ENCODE results near the gene CATSPERZ.

Gene CATSPERZ, protein sequence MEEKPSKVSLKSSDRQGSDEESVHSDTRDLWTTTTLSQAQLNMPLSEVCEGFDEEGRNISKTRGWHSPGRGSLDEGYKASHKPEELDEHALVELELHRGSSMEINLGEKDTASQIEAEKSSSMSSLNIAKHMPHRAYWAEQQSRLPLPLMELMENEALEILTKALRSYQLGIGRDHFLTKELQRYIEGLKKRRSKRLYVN

DNA sequence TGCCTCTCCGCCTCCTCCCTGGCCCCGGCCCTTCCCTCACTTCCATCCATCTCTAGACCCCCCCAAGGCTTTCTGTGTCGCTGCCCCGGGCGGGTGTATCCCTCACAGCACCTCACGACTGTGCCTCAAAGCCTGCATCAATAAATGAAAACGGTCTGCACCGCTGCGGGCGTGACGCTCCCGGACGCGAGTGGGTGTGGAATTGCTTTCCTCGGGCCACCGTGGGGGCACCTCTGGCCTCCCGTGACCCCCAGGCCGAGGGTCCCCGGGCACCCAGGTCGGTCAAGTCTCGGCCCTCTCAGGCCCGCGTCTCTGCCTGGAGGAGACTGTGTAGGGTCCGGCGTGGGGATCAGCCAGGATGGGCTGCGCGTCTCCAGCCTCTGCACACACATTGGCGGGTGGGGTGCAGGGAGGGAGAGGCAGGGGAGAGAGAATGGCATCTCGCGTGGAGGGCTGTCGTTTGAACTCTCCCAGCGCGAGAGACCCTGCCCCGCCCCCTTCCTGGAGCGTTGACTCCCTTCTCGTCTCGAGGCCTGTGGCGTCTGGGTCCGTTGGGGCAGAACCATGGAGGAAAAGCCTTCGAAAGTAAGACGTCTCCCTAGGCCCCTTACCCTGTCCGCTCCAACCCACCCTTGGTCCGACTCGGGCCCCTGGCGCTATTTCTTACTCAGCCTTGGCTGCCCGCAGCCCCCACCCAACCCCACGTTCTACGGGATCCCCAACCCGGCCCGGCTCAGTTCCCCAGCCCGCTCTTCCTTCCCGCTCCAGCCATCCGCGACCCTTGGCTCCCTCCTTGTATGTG is at the start of gene CATSPERZ:
Gene CATSPERZ, plus strand, starts transcription at position 512 of the 802 bp plus-strand sequence. Its CDS starts 53 bp downstream, at position 565.
- FAIRE-seq: no peak

GRCh38 chr11:64250415-64251015 is 49.6 kb upstream of the CATSPERZ start:
- FAIRE-seq: no peak

More for the DNA sequence above, at the start of gene CATSPERZ:
- no peak for DNase-seq (ENCODE audit: low spot score)

DNA sequence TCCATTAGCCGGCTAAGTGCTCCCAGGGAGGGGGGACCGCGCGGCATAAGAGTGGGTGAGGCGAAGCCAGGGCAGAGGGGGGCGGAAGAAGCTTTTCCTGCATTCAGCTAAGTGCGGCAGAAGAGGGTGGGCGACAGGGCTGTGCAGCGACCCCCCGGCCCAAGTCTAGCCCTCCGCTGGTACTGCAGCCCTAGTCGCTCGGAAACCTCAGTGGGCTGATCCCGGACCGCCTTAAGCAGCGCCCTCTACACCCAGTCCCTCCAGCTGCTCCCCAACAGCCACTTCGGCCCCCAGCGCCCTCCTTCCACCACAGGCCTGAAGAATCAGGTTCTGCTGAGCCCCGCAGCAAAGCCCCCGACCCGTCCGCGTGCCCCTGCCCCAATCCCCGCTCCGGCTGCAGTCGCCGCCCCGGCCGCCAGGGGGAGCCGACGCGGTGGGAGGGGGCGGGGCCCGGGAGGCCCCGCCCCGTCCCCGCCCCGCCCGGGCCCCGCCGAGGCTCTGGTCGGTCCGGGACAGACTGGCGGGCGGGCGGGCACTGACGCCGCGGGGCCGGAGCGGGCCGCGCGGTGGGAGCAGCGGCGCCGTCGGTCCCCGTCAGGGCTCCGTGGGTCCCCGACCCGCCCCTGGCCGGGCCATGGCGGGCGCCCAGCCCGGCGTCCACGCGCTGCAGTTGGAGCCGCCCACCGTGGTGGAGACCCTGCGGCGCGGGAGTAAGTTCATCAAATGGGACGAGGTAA is 49.0 kb upstream of the CATSPERZ start, which contains the start of gene PLCB3:
Gene PLCB3, plus strand, starts transcription at position 515 of the 737 bp plus-strand sequence. Its CDS starts 120 bp downstream, at position 635.
- no peak for FAIRE-seq
- peak; percentile 85 for DNase-seq (ENCODE audit: low spot score)

More at GRCh38 chr11:64250415-64251015, 49.6 kb upstream of the CATSPERZ start:
- peak; percentile 35 for DNase-seq (ENCODE audit: low spot score)

DNA sequence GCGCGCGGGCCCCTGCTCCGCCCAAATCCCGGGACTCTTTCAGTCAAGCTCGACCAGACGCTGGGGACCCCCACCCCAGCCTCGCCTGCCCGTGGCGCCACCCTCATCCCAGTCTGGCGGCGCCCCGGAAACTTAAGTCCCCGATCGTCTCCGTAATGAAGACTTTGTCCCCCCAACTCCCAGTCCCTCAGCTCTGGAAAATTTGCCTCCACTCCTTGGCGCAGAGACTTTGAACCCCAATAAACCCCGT is 48.5 kb upstream of the CATSPERZ start:
- DNase-seq (ENCODE audit: low spot score) (no peak), FAIRE-seq (no peak)

DNA sequence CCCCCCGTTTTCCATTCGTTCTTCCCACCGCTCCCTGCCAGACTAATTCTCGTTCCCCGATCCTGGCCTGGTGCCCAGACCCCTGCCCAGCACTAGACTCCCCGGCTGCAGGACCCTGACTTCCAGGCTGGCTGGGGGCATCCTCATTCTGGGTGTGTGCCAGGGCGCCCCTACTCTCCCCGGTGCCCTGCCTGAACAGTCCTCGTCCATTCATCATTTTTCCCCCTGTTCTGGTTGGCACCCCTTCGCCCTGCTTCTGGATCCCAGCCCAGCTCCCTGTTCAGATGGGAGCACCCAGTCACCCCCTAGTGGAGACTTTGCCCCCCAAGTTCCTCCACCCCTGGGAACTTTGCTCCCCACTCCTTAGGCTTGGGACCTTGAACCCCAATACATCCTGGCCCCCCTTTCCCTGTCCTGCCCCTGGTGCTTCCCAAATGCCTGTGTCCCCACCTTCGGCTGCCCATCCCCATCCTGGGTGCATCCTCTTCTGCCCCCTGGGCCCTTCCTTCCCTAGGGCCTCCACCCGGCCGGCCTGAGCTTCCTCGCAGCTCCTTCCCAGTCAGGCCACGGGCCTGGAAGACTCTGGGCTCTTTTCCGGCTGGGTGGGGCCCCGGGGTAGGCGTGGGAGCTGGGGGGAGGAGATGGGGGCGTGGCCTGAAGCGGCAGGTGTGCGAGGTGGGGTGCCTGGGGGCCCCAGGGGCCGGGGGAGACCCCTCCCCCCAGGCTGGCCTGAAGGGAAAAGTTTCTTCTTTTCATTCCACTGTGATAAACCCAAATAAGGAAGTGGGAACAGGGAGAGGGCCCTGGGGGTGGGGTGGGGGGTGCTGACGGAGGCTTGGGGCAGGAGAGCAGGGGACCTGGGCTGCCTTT is 47.9 kb upstream of the CATSPERZ start:
- no peak for FAIRE-seq
- DNase-seq (ENCODE audit: low spot score): peak; percentile 74

DNA sequence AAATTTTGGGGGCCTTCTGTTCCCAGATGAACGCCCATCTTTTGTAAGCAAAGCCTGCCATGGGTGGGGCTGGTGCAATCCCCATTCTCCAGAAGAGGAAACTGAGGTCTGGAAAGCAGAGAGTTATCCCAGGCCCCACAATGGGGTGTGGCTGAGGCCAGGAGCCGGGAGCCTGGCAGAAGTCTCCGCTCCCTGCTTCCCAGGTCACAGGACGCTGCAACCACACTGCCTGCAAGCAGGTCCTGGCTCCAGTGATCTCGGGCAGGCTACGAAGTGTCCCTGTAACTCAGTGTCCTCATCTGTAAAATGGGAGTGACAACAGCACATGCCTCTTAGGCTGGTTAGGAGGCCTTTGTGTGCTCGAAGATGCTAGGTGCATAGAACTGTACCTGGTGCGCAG is 47.1 kb upstream of the CATSPERZ start:
- FAIRE-seq (no peak), DNase-seq (ENCODE audit: low spot score) (no peak)

DNA sequence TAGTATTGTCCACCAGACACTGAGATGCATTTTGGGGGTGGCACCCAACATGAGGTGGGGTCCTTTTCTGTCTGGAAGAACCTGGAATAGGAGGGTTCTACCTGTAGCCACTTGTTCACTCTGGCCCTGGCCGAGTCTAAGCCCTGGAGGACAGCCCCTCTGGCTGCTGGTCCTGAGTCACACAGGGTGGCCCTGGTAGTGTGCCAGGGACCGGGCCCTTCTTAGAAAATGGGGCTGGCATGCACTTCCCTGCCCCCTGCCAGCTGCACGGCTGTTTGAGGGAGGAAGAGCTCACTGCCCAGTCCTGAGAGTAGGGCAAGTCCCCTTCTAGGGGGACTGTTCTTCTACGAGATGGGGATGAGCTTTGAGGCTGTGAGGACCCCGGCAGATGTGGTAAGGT is 46.7 kb upstream of the CATSPERZ start:
- DNase-seq (ENCODE audit: low spot score) (no peak), FAIRE-seq (no peak)

- no peak for DNase-seq (ENCODE audit: low spot score)
- FAIRE-seq: no peak
These were observed 45.8 kb upstream of the CATSPERZ start for GRCh38 chr11:64254326-64254725.

DNA sequence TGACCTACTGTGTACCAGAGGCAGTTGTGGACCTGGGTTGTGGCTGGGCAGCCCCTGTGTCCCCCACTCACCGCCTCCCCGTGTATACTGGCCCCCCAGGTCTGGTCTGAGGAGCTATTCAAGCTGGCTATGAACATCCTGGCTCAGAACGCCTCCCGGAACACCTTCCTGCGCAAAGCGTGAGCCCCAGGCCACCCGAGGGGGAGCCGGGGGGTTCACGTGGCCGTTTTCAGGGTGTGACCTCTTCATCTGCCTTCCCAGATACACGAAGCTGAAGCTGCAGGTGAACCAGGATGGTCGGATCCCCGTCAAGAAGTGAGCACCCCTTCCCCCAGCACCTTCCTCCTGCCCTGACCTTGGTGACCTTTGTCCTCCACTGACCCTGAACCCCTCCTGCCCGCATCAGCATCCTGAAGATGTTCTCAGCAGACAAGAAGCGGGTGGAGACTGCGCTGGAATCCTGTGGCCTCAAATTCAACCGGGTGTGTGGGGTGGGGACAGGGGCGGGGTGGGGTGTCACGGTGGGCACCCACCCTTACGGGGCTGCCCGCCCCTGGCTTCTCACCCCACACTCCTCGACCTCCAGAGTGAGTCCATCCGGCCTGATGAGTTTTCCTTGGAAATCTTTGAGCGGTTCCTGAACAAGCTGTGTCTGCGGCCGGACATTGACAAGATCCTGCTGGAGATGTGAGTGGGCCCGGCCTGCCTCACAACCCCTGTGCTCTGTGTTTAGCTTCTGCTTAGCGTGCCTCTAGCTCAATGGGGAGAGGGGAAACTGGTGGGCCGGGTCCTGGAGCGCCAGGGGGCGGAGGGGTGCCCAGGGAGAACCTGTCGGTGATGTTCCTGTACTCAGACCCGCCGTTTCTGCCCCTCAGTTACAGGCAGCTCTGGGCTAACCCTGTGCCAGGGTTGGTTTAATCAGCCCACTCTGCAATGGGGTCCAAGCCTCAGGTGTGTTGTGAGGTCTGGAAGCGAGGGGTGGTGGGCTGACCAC is 44.7 kb upstream of the CATSPERZ start:
- no peak for FAIRE-seq
- DNase-seq (ENCODE audit: low spot score): no peak

GRCh38 chr11:64256300-64256699 is 43.9 kb upstream of the CATSPERZ start:
- DNase-seq (ENCODE audit: low spot score): no peak

GRCh38 chr11:64258356-64258755 is 41.8 kb upstream of the CATSPERZ start:
- DNase-seq (ENCODE audit: low spot score) (no peak), FAIRE-seq (no peak)

More at GRCh38 chr11:64256300-64256699, 43.9 kb upstream of the CATSPERZ start:
- FAIRE-seq: no peak

GRCh38 chr11:64258946-64259532 is 41.1 kb upstream of the CATSPERZ start:
- FAIRE-seq (no peak), DNase-seq (ENCODE audit: low spot score) (no peak)

- FAIRE-seq (no peak), DNase-seq (ENCODE audit: low spot score) (no peak)
These were observed 40.6 kb upstream of the CATSPERZ start for GRCh38 chr11:64259533-64260067.

DNA sequence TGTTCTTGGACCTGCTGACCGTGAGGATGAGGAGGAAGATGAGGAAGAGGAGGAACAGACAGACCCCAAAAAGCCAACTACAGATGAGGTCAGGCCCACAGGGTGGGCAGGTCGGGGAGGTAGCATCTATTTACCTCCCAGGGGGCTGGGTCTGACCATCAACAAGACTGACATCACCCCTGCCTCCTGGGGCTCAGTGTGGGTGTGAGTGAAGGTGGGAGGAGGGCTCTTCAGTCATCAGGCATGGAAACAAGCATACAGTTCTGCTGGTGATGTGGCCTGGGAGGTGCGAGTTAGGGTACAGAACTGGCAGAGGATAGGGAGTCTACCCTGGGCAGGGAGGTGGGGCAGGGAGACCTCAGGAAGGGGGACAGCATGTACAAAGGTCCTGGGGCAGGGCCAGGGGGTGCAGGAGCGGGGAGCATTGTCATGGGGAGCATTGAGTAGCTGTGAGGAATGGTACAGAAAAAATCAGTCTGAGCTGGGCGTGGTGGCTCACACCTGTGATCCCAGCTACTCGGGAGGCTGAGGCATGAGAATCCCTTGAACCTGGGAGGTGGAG is 39.9 kb upstream of the CATSPERZ start:
- FAIRE-seq (peak; percentile 53), DNase-seq (ENCODE audit: low spot score) (no peak)

GRCh38 chr11:64261556-64262080 is 38.5 kb upstream of the CATSPERZ start:
- no peak for DNase-seq (ENCODE audit: low spot score)
- no peak for FAIRE-seq

GRCh38 chr11:64262271-64263002 is 37.7 kb upstream of the CATSPERZ start:
- FAIRE-seq (no peak), DNase-seq (ENCODE audit: low spot score) (no peak)
